C4-2B (cell line): Measurements from ENCODE around the gene FAM162A.

Experiments used
- ZFX ChIP-seq: fragments of 450-650 bp; IDR thresholded peaks from 2 replicates; pipeline ENCODE4 v1.6.1; 2017
- TF ChIP-seq, protein P1 (sequence below): fragments of 450-650 bp; conservative IDR thresholded peaks from 2 replicates; pipeline ENCODE4 v1.5.1; 2017; ENCODE audit warnings: mild to moderate bottlenecking

DNA sequence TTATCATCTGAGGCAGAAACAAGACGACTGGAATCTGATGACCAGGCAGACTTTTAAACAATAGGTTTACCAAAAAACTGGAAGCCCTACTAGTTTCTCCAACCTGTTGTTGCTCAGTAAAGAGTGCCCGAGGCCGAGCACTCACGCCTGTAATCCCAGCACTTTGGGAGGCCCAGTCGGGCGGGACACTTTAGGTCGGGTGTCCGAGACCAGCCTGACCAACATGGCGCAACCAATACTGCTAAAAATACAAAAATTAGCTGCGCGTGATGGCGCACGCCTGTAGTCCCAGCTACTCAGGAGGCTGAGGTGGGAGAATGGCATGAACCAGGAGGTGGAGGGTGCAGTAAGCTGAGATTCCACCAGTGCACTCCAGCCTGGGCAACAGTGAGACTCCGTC lies 33.0 kb downstream of the FAM162A start:
- TF ChIP-seq, protein P1, sequence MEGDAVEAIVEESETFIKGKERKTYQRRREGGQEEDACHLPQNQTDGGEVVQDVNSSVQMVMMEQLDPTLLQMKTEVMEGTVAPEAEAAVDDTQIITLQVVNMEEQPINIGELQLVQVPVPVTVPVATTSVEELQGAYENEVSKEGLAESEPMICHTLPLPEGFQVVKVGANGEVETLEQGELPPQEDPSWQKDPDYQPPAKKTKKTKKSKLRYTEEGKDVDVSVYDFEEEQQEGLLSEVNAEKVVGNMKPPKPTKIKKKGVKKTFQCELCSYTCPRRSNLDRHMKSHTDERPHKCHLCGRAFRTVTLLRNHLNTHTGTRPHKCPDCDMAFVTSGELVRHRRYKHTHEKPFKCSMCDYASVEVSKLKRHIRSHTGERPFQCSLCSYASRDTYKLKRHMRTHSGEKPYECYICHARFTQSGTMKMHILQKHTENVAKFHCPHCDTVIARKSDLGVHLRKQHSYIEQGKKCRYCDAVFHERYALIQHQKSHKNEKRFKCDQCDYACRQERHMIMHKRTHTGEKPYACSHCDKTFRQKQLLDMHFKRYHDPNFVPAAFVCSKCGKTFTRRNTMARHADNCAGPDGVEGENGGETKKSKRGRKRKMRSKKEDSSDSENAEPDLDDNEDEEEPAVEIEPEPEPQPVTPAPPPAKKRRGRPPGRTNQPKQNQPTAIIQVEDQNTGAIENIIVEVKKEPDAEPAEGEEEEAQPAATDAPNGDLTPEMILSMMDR = no peak
- TF ChIP-seq ZFX = no peak
